Measurements from ENCODE around the gene CAPN3.

The CAPN3 gene

DNA sequence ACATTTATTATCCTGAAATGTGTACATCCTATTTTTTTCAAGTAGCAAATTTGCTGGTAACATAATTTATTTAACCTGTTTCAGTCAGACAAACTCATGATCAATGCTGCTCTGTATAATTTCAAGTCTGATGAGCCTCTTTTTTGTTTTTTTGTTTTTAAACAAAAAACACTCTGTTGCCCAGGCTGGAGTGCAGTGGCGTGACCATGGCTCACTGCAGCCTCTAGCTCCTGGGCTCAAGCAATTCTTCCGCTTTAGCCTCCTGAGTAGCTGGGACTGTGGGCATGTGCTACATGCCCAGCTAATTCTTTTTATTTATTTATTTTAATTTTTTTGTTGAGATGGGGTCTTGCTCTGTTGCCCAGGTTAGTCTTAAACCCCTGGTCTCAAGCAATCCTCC, 40.1 kb upstream of the CAPN3 start:
- TF ChIP-seq GLIS3 (CRISPR knock-in tag; IDR thresholded peaks at IDR 0.05) (no peak), ZNF565 (CRISPR knock-in tag; conservative IDR thresholded peaks at IDR 0.05; ENCODE audit: low read depth) (no peak), ISL1 (CRISPR knock-in tag; IDR thresholded peaks at IDR 0.05) (no peak), OSR1 (CRISPR knock-in tag; IDR thresholded peaks at IDR 0.05) (no peak), ZC3H10 (CRISPR knock-in tag; IDR thresholded peaks at IDR 0.05) (no peak)
- TF ChIP-seq, protein P1, sequence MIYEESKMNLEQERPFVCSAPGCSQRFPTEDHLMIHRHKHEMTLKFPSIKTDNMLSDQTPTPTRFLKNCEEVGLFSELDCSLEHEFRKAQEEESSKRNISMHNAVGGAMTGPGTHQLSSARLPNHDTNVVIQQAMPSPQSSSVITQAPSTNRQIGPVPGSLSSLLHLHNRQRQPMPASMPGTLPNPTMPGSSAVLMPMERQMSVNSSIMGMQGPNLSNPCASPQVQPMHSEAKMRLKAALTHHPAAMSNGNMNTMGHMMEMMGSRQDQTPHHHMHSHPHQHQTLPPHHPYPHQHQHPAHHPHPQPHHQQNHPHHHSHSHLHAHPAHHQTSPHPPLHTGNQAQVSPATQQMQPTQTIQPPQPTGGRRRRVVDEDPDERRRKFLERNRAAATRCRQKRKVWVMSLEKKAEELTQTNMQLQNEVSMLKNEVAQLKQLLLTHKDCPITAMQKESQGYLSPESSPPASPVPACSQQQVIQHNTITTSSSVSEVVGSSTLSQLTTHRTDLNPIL (CRISPR knock-in tag; IDR thresholded peaks at IDR 0.05; ENCODE audit: low read depth) = no peak
- ATAC-seq = no peak

DNA sequence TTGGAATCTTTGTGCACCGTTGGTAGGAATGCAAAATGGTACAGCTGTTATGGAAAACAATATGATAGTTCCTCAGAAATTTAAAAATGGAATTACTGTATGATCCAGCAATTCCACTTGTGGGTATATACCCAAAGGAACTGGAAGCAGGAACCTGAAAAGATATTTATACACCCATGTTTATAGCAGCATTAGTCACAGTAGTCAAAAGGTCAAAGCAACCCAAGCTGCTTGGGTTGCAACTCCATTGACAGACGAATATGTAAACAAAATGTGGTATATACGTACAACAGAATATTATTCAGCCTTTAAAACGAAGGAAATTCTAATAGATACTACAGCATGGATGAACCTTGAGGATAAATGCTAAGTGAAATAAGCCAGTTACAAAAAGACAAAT, 35.0 kb upstream of the CAPN3 start:
- TF ChIP-seq, protein P2, sequence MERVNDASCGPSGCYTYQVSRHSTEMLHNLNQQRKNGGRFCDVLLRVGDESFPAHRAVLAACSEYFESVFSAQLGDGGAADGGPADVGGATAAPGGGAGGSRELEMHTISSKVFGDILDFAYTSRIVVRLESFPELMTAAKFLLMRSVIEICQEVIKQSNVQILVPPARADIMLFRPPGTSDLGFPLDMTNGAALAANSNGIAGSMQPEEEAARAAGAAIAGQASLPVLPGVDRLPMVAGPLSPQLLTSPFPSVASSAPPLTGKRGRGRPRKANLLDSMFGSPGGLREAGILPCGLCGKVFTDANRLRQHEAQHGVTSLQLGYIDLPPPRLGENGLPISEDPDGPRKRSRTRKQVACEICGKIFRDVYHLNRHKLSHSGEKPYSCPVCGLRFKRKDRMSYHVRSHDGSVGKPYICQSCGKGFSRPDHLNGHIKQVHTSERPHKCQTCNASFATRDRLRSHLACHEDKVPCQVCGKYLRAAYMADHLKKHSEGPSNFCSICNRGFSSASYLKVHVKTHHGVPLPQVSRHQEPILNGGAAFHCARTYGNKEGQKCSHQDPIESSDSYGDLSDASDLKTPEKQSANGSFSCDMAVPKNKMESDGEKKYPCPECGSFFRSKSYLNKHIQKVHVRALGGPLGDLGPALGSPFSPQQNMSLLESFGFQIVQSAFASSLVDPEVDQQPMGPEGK (CRISPR knock-in tag; IDR thresholded peaks at IDR 0.05; ENCODE audit: borderline replicate concordance) = no peak
- TF ChIP-seq ZNF8 (CRISPR knock-in tag; IDR thresholded peaks at IDR 0.05) (no peak), BACH2 (CRISPR knock-in tag; IDR thresholded peaks at IDR 0.05; ENCODE audit: borderline replicate concordance) (no peak), ZNF565 (CRISPR knock-in tag; conservative IDR thresholded peaks at IDR 0.05; ENCODE audit: low read depth) (no peak), CSDC2 (CRISPR knock-in tag; IDR thresholded peaks at IDR 0.05) (no peak), TCF4 (CRISPR knock-in tag; IDR thresholded peaks at IDR 0.05; ENCODE audit: borderline replicate concordance) (no peak), ZFP30 (CRISPR knock-in tag; IDR thresholded peaks at IDR 0.05) (no peak), ARNTL (CRISPR knock-in tag; IDR thresholded peaks at IDR 0.05; ENCODE audit: borderline replicate concordance, low read depth) (no peak), ZFP3 (CRISPR knock-in tag; IDR thresholded peaks at IDR 0.05) (no peak), OSR1 (CRISPR knock-in tag; IDR thresholded peaks at IDR 0.05) (no peak), TOX (CRISPR knock-in tag; IDR thresholded peaks at IDR 0.05; ENCODE audit: borderline replicate concordance) (no peak), GLIS3 (CRISPR knock-in tag; IDR thresholded peaks at IDR 0.05) (no peak), RARB (CRISPR knock-in tag; IDR thresholded peaks at IDR 0.05) (no peak), ESRRG (CRISPR knock-in tag; IDR thresholded peaks at IDR 0.05) (no peak), ZNF70 (CRISPR knock-in tag; IDR thresholded peaks at IDR 0.05) (no peak), PPARA (CRISPR knock-in tag; IDR thresholded peaks at IDR 0.05; ENCODE audit: borderline replicate concordance) (no peak)
- TF ChIP-seq, protein P1 (CRISPR knock-in tag; IDR thresholded peaks at IDR 0.05; ENCODE audit: low read depth) = no peak
- TF ChIP-seq, protein P3, sequence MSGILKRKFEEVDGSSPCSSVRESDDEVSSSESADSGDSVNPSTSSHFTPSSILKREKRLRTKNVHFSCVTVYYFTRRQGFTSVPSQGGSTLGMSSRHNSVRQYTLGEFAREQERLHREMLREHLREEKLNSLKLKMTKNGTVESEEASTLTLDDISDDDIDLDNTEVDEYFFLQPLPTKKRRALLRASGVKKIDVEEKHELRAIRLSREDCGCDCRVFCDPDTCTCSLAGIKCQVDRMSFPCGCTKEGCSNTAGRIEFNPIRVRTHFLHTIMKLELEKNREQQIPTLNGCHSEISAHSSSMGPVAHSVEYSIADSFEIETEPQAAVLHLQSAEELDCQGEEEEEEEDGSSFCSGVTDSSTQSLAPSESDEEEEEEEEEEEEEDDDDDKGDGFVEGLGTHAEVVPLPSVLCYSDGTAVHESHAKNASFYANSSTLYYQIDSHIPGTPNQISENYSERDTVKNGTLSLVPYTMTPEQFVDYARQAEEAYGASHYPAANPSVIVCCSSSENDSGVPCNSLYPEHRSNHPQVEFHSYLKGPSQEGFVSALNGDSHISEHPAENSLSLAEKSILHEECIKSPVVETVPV (CRISPR knock-in tag; IDR thresholded peaks at IDR 0.05) = no peak
- TF ChIP-seq, protein P4, sequence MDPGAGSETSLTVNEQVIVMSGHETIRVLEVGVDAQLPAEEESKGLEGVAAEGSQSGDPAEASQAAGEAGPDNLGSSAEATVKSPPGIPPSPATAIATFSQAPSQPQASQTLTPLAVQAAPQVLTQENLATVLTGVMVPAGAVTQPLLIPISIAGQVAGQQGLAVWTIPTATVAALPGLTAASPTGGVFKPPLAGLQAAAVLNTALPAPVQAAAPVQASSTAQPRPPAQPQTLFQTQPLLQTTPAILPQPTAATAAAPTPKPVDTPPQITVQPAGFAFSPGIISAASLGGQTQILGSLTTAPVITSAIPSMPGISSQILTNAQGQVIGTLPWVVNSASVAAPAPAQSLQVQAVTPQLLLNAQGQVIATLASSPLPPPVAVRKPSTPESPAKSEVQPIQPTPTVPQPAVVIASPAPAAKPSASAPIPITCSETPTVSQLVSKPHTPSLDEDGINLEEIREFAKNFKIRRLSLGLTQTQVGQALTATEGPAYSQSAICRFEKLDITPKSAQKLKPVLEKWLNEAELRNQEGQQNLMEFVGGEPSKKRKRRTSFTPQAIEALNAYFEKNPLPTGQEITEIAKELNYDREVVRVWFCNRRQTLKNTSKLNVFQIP (CRISPR knock-in tag; IDR thresholded peaks at IDR 0.05; ENCODE audit: borderline replicate concordance, low read depth) = no peak
- TF ChIP-seq, protein P5, sequence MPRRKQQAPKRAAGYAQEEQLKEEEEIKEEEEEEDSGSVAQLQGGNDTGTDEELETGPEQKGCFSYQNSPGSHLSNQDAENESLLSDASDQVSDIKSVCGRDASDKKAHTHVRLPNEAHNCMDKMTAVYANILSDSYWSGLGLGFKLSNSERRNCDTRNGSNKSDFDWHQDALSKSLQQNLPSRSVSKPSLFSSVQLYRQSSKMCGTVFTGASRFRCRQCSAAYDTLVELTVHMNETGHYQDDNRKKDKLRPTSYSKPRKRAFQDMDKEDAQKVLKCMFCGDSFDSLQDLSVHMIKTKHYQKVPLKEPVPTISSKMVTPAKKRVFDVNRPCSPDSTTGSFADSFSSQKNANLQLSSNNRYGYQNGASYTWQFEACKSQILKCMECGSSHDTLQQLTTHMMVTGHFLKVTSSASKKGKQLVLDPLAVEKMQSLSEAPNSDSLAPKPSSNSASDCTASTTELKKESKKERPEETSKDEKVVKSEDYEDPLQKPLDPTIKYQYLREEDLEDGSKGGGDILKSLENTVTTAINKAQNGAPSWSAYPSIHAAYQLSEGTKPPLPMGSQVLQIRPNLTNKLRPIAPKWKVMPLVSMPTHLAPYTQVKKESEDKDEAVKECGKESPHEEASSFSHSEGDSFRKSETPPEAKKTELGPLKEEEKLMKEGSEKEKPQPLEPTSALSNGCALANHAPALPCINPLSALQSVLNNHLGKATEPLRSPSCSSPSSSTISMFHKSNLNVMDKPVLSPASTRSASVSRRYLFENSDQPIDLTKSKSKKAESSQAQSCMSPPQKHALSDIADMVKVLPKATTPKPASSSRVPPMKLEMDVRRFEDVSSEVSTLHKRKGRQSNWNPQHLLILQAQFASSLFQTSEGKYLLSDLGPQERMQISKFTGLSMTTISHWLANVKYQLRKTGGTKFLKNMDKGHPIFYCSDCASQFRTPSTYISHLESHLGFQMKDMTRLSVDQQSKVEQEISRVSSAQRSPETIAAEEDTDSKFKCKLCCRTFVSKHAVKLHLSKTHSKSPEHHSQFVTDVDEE (CRISPR knock-in tag; IDR thresholded peaks at IDR 0.05) = no peak
- no peak for ATAC-seq
